Neural crest cell (in vitro differentiated cells): Measurements from ENCODE around the gene A1BG. TPM values are rescaled to one million over a fixed set of nuclear protein-coding genes. Genes with fewer than 3 reads are reported as not detected.
A peak's percentile ranks its signal among the peaks of the same experiment; 100 is the strongest.

Source experiments
- DNase-seq: peaks from one replicate; pipeline ENCODE4 v3.0.0; 2021; ENCODE audit warnings: low read depth, mixed read lengths, low spot score
- H3K27ac Mint-ChIP-seq: one replicate; pipeline ENCODE4 v1.8.0; 2021; ENCODE audit warnings: mild to moderate bottlenecking, mixed read lengths; ENCODE audit not compliant: unreplicated experiment
- H3K27me3 Mint-ChIP-seq: 2 replicates; pipeline ENCODE4 v1.8.0; 2021; ENCODE audit warnings: low read depth, mild to moderate bottlenecking, mixed read lengths
- H3K36me3 Mint-ChIP-seq: 2 replicates; pipeline ENCODE4 v1.8.0; 2021; ENCODE audit warnings: low read depth, mild to moderate bottlenecking, mixed read lengths
- H3K4me1 Mint-ChIP-seq: 2 replicates; pipeline ENCODE4 v1.8.0; 2021; ENCODE audit warnings: mixed read lengths
- H3K4me3 Mint-ChIP-seq: one replicate; pipeline ENCODE4 v1.8.0; 2021; ENCODE audit warnings: mild to moderate bottlenecking, mixed read lengths
- H3K9me3 Mint-ChIP-seq: 2 replicates; pipeline ENCODE4 v1.8.0; 2021; ENCODE audit warnings: mixed read lengths
- long read RNA-seq: library from polyadenylated mRNA; unstranded; transcript quantifications from one replicate; pipeline ENCODE4 v2.0.0, GENCODE V29; 2020
- total RNA-seq: library from RNA; stranded (reverse); gene quantifications from 2 replicates; pipeline ENCODE4 v1.2.1, GENCODE V29; 2021
- TF ChIP-seq, protein P1 (sequence below): fragments of 200-600 bp; sonication (generic); conservative IDR thresholded peaks from 2 replicates; pipeline ENCODE4 v1.5.0; 2021; ENCODE audit warnings: antibody characterized with exemption, mild to moderate bottlenecking

A1BG gene, protein sequence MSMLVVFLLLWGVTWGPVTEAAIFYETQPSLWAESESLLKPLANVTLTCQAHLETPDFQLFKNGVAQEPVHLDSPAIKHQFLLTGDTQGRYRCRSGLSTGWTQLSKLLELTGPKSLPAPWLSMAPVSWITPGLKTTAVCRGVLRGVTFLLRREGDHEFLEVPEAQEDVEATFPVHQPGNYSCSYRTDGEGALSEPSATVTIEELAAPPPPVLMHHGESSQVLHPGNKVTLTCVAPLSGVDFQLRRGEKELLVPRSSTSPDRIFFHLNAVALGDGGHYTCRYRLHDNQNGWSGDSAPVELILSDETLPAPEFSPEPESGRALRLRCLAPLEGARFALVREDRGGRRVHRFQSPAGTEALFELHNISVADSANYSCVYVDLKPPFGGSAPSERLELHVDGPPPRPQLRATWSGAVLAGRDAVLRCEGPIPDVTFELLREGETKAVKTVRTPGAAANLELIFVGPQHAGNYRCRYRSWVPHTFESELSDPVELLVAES
- total RNA-seq, result 17.6 and 17.8 TPM in 2 replicates
- long read RNA-seq, partial matches to known transcripts, result 0 of 3 reads
- long read RNA-seq, other reads (novel, unspliced or antisense), result 1 of 3 reads

DNA sequence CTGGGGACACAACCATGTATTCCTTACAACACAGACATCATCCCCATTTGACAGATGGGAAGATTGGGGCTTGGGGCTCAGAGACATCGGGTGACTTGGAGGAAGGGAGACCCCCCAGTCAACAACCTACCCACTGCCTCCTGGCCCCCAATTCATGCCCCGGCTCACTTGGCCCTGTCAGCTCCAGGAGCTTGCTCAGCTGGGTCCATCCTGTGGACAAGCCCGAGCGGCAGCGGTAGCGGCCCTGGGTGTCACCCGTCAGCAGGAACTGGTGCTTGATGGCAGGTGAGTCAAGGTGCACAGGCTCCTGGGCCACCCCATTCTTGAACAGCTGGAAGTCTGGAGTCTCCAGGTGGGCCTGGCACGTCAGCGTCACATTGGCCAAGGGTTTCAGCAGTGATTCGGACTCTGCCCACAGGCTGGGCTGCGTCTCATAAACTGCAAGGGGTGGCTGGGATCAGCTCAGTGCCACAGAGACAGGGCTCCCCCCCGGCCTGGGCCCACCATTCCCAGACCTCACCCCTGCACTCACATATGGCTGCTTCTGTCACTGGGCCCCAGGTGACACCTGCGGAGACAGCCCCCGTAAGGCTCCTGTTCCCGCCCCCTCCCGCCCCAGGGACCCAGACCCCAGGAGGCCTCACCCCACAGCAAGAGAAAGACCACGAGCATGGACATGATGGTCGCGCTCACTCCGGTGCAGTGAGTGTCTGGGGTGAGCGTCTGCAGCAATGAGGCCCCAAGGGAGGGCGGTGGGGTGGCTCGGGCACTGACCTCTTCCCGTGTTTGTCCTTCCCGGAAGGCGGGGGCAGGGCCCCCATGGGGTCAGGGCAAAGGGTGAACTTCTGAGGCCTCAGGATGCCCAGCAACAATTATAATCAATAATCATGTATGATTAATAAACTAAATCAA lies at the start of gene A1BG:
Gene A1BG, minus strand, starts transcription at position 733 of the 912 bp plus-strand sequence. Its CDS starts 55 bp downstream, at position 678.
- no peak within 1 kb of the TSS for H3K27ac Mint-ChIP-seq
- peaks cover 12% of the 10 kb centered on the region for H3K4me1 Mint-ChIP-seq
- DNase-seq, result no peak
- H3K36me3 Mint-ChIP-seq, result no peaks in the 10 kb centered on the region
- H3K4me3 Mint-ChIP-seq, result no peak within 1 kb of the TSS
- peaks cover under 1% of the 10 kb centered on the region for H3K27me3 Mint-ChIP-seq
- TF ChIP-seq, protein P1, sequence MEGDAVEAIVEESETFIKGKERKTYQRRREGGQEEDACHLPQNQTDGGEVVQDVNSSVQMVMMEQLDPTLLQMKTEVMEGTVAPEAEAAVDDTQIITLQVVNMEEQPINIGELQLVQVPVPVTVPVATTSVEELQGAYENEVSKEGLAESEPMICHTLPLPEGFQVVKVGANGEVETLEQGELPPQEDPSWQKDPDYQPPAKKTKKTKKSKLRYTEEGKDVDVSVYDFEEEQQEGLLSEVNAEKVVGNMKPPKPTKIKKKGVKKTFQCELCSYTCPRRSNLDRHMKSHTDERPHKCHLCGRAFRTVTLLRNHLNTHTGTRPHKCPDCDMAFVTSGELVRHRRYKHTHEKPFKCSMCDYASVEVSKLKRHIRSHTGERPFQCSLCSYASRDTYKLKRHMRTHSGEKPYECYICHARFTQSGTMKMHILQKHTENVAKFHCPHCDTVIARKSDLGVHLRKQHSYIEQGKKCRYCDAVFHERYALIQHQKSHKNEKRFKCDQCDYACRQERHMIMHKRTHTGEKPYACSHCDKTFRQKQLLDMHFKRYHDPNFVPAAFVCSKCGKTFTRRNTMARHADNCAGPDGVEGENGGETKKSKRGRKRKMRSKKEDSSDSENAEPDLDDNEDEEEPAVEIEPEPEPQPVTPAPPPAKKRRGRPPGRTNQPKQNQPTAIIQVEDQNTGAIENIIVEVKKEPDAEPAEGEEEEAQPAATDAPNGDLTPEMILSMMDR, result no peak
- no peaks in the 10 kb centered on the region for H3K9me3 Mint-ChIP-seq

DNA sequence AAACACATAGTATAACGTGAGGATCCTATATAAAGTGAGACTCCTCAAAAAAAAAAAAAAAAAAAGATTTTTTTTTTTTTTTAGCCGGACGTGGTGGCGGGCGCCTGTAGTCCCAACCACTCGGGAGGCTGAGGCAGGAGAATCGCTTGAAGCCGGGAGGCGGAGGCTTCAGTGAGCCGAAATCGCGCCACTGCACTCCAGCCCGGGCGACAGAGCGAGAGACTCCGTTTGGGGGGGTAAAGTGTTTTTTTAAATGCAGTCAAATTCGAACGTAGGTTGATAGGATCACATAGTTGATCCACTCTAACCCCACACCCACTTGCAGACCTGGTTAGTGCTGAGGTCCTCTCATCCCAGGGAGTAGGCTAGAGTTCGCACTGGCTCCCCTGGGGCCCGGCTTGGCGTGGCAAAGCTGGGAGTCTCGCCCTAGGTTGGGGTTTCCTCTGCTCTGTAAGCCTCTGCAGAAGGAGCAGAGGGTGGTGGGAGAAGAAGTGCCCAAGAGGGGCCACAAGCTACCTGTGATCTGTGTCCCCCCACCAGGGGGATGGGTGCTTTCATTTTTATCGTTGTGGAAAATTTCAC lies 48.6 kb upstream of the A1BG start:
- Mint-ChIP-seq H3K36me3 (peaks cover 16% of the 10 kb centered on the region), H3K27ac (no peak overlapping the region), H3K4me1 (peaks cover 43% of the 10 kb centered on the region), H3K27me3 (peaks cover 14% of the 10 kb centered on the region), H3K4me3 (peak overlapping the region; percentile 94), H3K9me3 (no peaks in the 10 kb centered on the region)
- DNase-seq, result no peak
- TF ChIP-seq, protein P1, result no peak

GRCh38 chr19:58400916-58401839 lies 47.9 kb upstream of the A1BG start:
- H3K4me3 Mint-ChIP-seq, result peak overlapping the region; percentile 94
- H3K9me3 Mint-ChIP-seq, result no peaks in the 10 kb centered on the region
- H3K27me3 Mint-ChIP-seq, result peaks cover 14% of the 10 kb centered on the region
- peak; percentile 99 for DNase-seq
- peaks cover 35% of the 10 kb centered on the region for H3K4me1 Mint-ChIP-seq
- H3K36me3 Mint-ChIP-seq, result peaks cover 10% of the 10 kb centered on the region
- H3K27ac Mint-ChIP-seq, result peak overlapping the region; percentile 90
- TF ChIP-seq, protein P1, result no peak

DNA sequence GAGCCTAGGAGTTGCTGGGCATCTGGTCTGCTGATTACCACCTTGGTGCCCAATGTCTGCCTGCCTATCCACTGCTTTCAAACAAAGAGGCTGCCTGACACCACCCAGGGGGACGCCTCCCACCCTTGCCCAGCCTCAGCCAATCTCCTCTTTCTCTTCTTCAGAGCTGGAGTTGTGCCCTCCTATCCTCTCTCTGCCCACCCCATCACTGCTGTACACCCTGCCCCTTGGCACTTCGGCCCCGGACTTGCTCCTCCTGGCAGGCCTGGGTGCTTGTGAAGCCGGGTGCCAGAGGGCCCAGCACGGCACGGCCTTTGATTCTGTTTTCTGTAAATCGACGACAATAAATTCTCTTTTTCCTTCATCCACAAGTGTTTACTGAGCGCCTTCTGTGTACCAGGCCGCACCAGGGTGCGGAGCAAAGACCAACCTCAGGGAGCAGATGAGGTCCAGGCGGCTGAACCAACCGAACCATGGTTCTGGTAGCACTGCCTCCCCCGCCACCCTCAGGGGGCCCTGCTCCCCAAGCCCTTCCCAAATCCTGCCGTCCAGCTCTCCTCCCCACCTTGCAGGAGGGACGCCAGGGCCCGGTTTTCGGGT lies 47.1 kb upstream of the A1BG start:
- Mint-ChIP-seq H3K36me3 (peaks cover 10% of the 10 kb centered on the region), H3K4me3 (peak overlapping the region; percentile 94), H3K27ac (peak overlapping the region; percentile 90), H3K9me3 (no peaks in the 10 kb centered on the region), H3K27me3 (peaks cover 20% of the 10 kb centered on the region), H3K4me1 (peaks cover 35% of the 10 kb centered on the region)
- DNase-seq, result no peak
- TF ChIP-seq, protein P1, result no peak
